ENCODE results near the gene SPINT1.

Gene SPINT1

GRCh38 chr15:40830884-40831283 lies 13.0 kb upstream of the SPINT1 start:
- Histone ChIP-seq H3K36me3 (ENCODE audit: insufficient read depth, insufficient read length, low read length) (no peaks in the 10 kb centered on the region), H3K9me3 (ENCODE audit: insufficient read depth, low read length) (no peaks in the 10 kb centered on the region), H3K9ac (ENCODE audit: insufficient read length, low read depth) (no peak overlapping the region), H3K4me3 (ENCODE audit: insufficient read length, low read depth) (no peak overlapping the region), H3K27me3 (ENCODE audit: insufficient read depth, insufficient read length) (no peaks in the 10 kb centered on the region), H3K4me1 (ENCODE audit: insufficient read depth, insufficient read length) (no peaks in the 10 kb centered on the region)
- TF ChIP-seq ZNF274 (IDR thresholded peaks at IDR 0.05; ENCODE audit: low read depth, low read length) (no peak), YY1 (IDR thresholded peaks at IDR 0.05; ENCODE audit: insufficient read depth, insufficient read length) (no peak), SUZ12 (IDR thresholded peaks at IDR 0.05; ENCODE audit: extremely low read depth, insufficient read depth, insufficient read length) (no peak)
- no peak for DNase-seq (ENCODE audit: low read depth, low spot score)

DNA sequence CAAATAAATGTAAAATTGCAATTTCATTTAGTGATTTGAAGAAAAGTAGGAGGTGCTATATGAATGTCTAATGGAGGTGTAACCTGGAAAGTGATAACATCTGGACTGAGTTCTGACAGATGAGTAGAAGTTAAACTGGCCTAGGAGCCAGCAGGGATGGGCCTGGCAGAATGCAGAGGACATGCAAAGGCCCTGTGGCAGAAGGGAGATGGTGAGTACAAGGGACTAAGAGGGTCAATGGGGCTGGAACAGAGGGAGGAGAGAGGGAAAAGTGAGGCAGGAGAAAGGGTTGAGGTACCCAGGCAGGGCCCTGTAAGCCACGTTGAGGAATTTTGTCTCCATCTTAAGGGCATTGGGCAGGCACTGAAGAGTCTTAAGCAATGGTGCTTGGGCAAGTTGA lies 12.0 kb upstream of the SPINT1 start:
- no peaks in the 10 kb centered on the region for H3K4me1 ChIP-seq (ENCODE audit: insufficient read depth, insufficient read length)
- no peaks in the 10 kb centered on the region for H3K36me3 ChIP-seq (ENCODE audit: insufficient read depth, insufficient read length, low read length)
- no peaks in the 10 kb centered on the region for H3K9me3 ChIP-seq (ENCODE audit: insufficient read depth, low read length)
- DNase-seq (ENCODE audit: low read depth, low spot score) = no peak
- no peak overlapping the region for H3K4me3 ChIP-seq (ENCODE audit: insufficient read length, low read depth)
- TF ChIP-seq SUZ12 (IDR thresholded peaks at IDR 0.05; ENCODE audit: extremely low read depth, insufficient read depth, insufficient read length) = no peak
- no peak for TF ChIP-seq ZNF274 (IDR thresholded peaks at IDR 0.05; ENCODE audit: low read depth, low read length)
- no peak for TF ChIP-seq YY1 (IDR thresholded peaks at IDR 0.05; ENCODE audit: insufficient read depth, insufficient read length)
- H3K9ac ChIP-seq (ENCODE audit: insufficient read length, low read depth) = no peak overlapping the region
- no peaks in the 10 kb centered on the region for H3K27me3 ChIP-seq (ENCODE audit: insufficient read depth, insufficient read length)

DNA sequence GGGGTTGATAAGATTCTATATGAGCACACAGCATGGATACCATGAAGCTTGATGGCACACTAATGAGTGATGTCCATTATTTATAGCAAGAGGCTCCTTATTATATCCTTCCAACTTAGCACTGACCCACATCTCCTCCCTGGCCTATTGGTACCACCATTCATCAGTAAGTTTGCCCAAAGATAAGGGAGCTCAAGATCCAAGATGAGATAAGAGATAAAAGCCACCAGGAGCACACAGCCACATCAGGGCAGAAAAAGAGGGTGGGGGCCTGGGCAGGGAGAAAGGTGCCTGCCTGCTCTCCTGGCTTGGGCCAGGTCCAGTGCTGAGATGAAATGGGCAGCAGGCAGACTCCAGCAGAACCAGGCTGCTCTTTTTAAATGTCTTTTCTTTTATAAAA lies 10.9 kb upstream of the SPINT1 start:
- Histone ChIP-seq H3K4me3 (ENCODE audit: insufficient read length, low read depth) (no peak overlapping the region), H3K9ac (ENCODE audit: insufficient read length, low read depth) (no peak overlapping the region), H3K36me3 (ENCODE audit: insufficient read depth, insufficient read length, low read length) (no peaks in the 10 kb centered on the region), H3K9me3 (ENCODE audit: insufficient read depth, low read length) (no peaks in the 10 kb centered on the region), H3K4me1 (ENCODE audit: insufficient read depth, insufficient read length) (no peaks in the 10 kb centered on the region), H3K27me3 (ENCODE audit: insufficient read depth, insufficient read length) (no peaks in the 10 kb centered on the region)
- TF ChIP-seq ZNF274 (IDR thresholded peaks at IDR 0.05; ENCODE audit: low read depth, low read length) (no peak), SUZ12 (IDR thresholded peaks at IDR 0.05; ENCODE audit: extremely low read depth, insufficient read depth, insufficient read length) (no peak), YY1 (IDR thresholded peaks at IDR 0.05; ENCODE audit: insufficient read depth, insufficient read length) (no peak)
- DNase-seq (ENCODE audit: low read depth, low spot score) = no peak

GRCh38 chr15:40836020-40836419 lies 7.8 kb upstream of the SPINT1 start:
- TF ChIP-seq SUZ12 (IDR thresholded peaks at IDR 0.05; ENCODE audit: extremely low read depth, insufficient read depth, insufficient read length) = no peak
- TF ChIP-seq YY1 (IDR thresholded peaks at IDR 0.05; ENCODE audit: insufficient read depth, insufficient read length) = no peak
- Histone ChIP-seq H3K36me3 (ENCODE audit: insufficient read depth, insufficient read length, low read length) (no peaks in the 10 kb centered on the region), H3K27me3 (ENCODE audit: insufficient read depth, insufficient read length) (no peaks in the 10 kb centered on the region), H3K4me3 (ENCODE audit: insufficient read length, low read depth) (no peak overlapping the region), H3K9ac (ENCODE audit: insufficient read length, low read depth) (no peak overlapping the region), H3K4me1 (ENCODE audit: insufficient read depth, insufficient read length) (no peaks in the 10 kb centered on the region), H3K9me3 (ENCODE audit: insufficient read depth, low read length) (no peaks in the 10 kb centered on the region)
- DNase-seq (ENCODE audit: low read depth, low spot score) = no peak

GRCh38 chr15:40838756-40839155 lies 5.1 kb upstream of the SPINT1 start:
- Histone ChIP-seq H3K36me3 (ENCODE audit: insufficient read depth, insufficient read length, low read length) (no peaks in the 10 kb centered on the region), H3K9ac (ENCODE audit: insufficient read length, low read depth) (no peak overlapping the region), H3K9me3 (ENCODE audit: insufficient read depth, low read length) (no peaks in the 10 kb centered on the region), H3K4me3 (ENCODE audit: insufficient read length, low read depth) (no peak overlapping the region), H3K4me1 (ENCODE audit: insufficient read depth, insufficient read length) (peaks cover 4% of the 10 kb centered on the region), H3K27me3 (ENCODE audit: insufficient read depth, insufficient read length) (peaks cover 22% of the 10 kb centered on the region)
- no peak for DNase-seq (ENCODE audit: low read depth, low spot score)
- TF ChIP-seq ZNF274 (IDR thresholded peaks at IDR 0.05; ENCODE audit: low read depth, low read length) (no peak), YY1 (IDR thresholded peaks at IDR 0.05; ENCODE audit: insufficient read depth, insufficient read length) (no peak), SUZ12 (IDR thresholded peaks at IDR 0.05; ENCODE audit: extremely low read depth, insufficient read depth, insufficient read length) (no peak)

GRCh38 chr15:40841741-40842140 lies 2.1 kb upstream of the SPINT1 start:
- Histone ChIP-seq H3K9ac (ENCODE audit: insufficient read length, low read depth) (no peak overlapping the region), H3K4me1 (ENCODE audit: insufficient read depth, insufficient read length) (peaks cover 8% of the 10 kb centered on the region), H3K36me3 (ENCODE audit: insufficient read depth, insufficient read length, low read length) (no peaks in the 10 kb centered on the region), H3K4me3 (ENCODE audit: insufficient read length, low read depth) (no peak overlapping the region), H3K27me3 (ENCODE audit: insufficient read depth, insufficient read length) (peaks cover 32% of the 10 kb centered on the region), H3K9me3 (ENCODE audit: insufficient read depth, low read length) (no peaks in the 10 kb centered on the region)
- DNase-seq (ENCODE audit: low read depth, low spot score) = no peak
- TF ChIP-seq SUZ12 (IDR thresholded peaks at IDR 0.05; ENCODE audit: extremely low read depth, insufficient read depth, insufficient read length) (no peak), YY1 (IDR thresholded peaks at IDR 0.05; ENCODE audit: insufficient read depth, insufficient read length) (no peak), ZNF274 (IDR thresholded peaks at IDR 0.05; ENCODE audit: low read depth, low read length) (no peak)

GRCh38 chr15:40843261-40843884 lies 475 bp upstream of the SPINT1 start:
- Histone ChIP-seq H3K9me3 (ENCODE audit: insufficient read depth, low read length) (no peaks in the 10 kb centered on the region), H3K4me3 (ENCODE audit: insufficient read length, low read depth) (peak overlapping the region; percentile 67), H3K27me3 (ENCODE audit: insufficient read depth, insufficient read length) (peaks cover 32% of the 10 kb centered on the region), H3K9ac (ENCODE audit: insufficient read length, low read depth) (peak overlapping the region; percentile 80), H3K36me3 (ENCODE audit: insufficient read depth, insufficient read length, low read length) (no peaks in the 10 kb centered on the region), H3K4me1 (ENCODE audit: insufficient read depth, insufficient read length) (peaks cover 18% of the 10 kb centered on the region)
- DNase-seq (ENCODE audit: low read depth, low spot score) = no peak
- TF ChIP-seq ZNF274 (IDR thresholded peaks at IDR 0.05; ENCODE audit: low read depth, low read length) = no peak
- no peak for TF ChIP-seq SUZ12 (IDR thresholded peaks at IDR 0.05; ENCODE audit: extremely low read depth, insufficient read depth, insufficient read length)
- no peak for TF ChIP-seq YY1 (IDR thresholded peaks at IDR 0.05; ENCODE audit: insufficient read depth, insufficient read length)
